ENCODE results near the gene UCK1. TPM values are rescaled to one million over a fixed set of nuclear protein-coding genes. Genes with fewer than 3 reads are reported as not detected.

The UCK1 gene
- total RNA-seq, 4 donors from 2014 or later, result 22.0 to 35.1 (median 25.4) TPM

- no peak for DNase-seq (ENCODE audit: low spot score in 2 of 2)
- WGBS, 2 donors, result 84 to 92% methylated on average over 5 of the region's 5 CpGs
- TF ChIP-seq, protein P1, sequence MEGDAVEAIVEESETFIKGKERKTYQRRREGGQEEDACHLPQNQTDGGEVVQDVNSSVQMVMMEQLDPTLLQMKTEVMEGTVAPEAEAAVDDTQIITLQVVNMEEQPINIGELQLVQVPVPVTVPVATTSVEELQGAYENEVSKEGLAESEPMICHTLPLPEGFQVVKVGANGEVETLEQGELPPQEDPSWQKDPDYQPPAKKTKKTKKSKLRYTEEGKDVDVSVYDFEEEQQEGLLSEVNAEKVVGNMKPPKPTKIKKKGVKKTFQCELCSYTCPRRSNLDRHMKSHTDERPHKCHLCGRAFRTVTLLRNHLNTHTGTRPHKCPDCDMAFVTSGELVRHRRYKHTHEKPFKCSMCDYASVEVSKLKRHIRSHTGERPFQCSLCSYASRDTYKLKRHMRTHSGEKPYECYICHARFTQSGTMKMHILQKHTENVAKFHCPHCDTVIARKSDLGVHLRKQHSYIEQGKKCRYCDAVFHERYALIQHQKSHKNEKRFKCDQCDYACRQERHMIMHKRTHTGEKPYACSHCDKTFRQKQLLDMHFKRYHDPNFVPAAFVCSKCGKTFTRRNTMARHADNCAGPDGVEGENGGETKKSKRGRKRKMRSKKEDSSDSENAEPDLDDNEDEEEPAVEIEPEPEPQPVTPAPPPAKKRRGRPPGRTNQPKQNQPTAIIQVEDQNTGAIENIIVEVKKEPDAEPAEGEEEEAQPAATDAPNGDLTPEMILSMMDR (IDR thresholded peaks at IDR 0.05), result no peak
- TF ChIP-seq POLR2A (IDR thresholded peaks at IDR 0.05), result no peak
- H3K4me3 ChIP-seq (ENCODE audit: low read depth, poor library complexity, severe bottlenecking), result no peak overlapping the region
- intact Hi-C loops (cut with DNase I; ENCODE audit: low total_unique reads), result no loop called here
These were observed 34.3 kb upstream of the UCK1 start for GRCh38 chr9:131565369-131565768.

DNA sequence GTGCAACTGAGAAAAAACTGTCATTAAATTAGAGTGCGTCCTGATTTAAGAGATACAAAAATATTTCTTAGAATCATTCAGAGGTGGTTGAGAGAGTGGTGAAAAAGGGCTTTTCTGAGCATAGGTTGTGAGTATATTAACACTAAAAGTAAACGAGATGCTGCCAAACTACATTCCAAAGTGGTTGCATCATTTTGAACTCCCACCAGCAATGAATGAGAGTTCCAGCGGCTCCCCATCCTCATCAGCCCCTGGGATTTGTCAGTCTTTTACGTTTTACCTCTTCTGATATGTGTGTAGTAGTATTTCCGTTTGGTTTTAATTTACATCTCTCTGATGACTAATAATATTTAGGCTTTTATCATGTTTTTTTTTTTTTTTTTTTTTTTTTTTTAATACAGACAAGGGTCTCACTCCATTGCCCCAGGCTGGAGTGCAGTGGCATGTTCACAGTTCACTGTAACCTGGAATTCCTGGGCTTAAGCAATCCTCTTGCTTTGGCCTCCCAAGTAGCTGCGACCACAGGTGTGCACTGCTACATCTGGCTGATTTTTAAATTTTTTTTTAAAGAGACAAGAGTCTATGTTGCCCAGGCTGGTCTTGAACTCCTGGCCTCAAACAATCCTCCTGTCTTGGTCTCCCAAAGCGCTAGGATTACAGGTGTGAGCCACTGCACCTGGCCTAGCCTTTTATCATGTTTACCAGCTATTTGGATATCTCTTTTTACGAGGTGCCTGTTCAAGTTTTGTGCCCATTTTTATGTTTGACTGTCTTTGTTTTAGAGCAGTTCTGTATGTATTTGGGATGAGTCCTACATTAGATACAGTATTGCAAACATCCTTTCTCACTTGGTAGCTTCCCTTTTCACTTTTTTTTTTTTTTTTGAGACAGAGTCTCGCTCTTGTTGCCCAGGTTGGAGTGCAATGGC lies 31.2 kb upstream of the UCK1 start:
- TF ChIP-seq, protein P1 (IDR thresholded peaks at IDR 0.05), result no peak
- no peak for TF ChIP-seq POLR2A (IDR thresholded peaks at IDR 0.05)
- no peak for DNase-seq (ENCODE audit: low spot score in 2 of 2)
- no peak overlapping the region for H3K4me3 ChIP-seq (ENCODE audit: low read depth, poor library complexity, severe bottlenecking)
- 57 to 58% methylated on average over 9 of the region's 9 CpGs for WGBS, 2 donors
- intact Hi-C loops (cut with DNase I; ENCODE audit: low total_unique reads), result no loop called here

GRCh38 chr9:131559421-131560000 lies 28.4 kb upstream of the UCK1 start:
- WGBS, 2 donors, result 78 to 80% methylated on average over 1 of the region's 1 CpG
- no peak overlapping the region for H3K4me3 ChIP-seq (ENCODE audit: low read depth, poor library complexity, severe bottlenecking)
- no peak for TF ChIP-seq POLR2A (IDR thresholded peaks at IDR 0.05)
- TF ChIP-seq, protein P1 (IDR thresholded peaks at IDR 0.05), result no peak
- DNase-seq (ENCODE audit: low spot score in 2 of 2), result no peak
- intact Hi-C loops (cut with DNase I; ENCODE audit: low total_unique reads), result no loop called here

DNA sequence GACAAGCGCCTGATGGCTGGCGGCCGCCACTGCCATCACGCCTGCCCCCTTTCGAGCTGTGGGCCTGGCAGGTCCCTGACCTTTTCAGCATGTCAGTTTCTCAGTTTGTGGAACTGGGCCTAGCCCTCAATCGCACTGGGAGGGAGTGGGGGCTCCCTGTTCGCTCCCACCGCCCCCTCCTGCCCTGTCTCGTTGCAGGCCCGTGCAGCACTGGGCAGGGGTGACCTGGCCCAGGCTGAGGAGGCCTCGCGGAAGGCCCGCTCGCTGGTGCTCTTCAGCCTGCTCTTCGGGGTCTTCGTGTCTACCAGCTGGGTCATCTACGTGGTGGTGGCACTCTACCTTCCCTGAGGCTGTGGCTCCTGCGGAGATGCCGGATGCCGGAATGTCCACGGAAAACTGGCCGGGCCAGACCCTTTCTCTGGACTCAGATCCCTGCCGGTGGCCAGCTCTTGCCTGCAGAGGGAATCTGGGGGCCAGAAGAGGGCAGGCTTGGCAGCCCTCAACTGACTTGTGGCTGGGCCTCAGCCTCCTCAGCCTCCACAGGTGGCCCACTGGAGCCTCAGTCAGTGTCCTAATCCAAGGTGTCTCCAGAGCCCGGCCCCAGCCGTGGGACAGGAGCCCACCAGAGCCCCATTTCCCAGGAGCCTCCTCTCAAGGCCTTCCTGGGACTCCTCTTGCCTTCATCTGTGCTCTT lies 26.9 kb upstream of the UCK1 start:
- intact Hi-C loops (cut with DNase I; ENCODE audit: low total_unique reads), result no loop called here
- DNase-seq (ENCODE audit: low spot score in 2 of 2), result no peak
- 92 to 95% methylated on average over 21 to 25 of the region's 25 CpGs for WGBS, 2 donors
- H3K4me3 ChIP-seq (ENCODE audit: low read depth, poor library complexity, severe bottlenecking), result no peak overlapping the region
- TF ChIP-seq, protein P1 (IDR thresholded peaks at IDR 0.05), result no peak
- TF ChIP-seq POLR2A (IDR thresholded peaks at IDR 0.05), result no peak

GRCh38 chr9:131555841-131556673 lies 25.0 kb upstream of the UCK1 start:
- TF ChIP-seq POLR2A (IDR thresholded peaks at IDR 0.05), result no peak
- TF ChIP-seq, protein P1 (IDR thresholded peaks at IDR 0.05), result no peak
- intact Hi-C loops (cut with DNase I; ENCODE audit: low total_unique reads), result no loop called here
- no peak overlapping the region for H3K4me3 ChIP-seq (ENCODE audit: low read depth, poor library complexity, severe bottlenecking)
- WGBS, 2 donors, result 87 to 90% methylated on average over 15 of the region's 15 CpGs
- no peak for DNase-seq (ENCODE audit: low spot score in 2 of 2)

Measured in lower leg skin (tissue), 4 donors.